GM18526 (cell line): ENCODE measurements around the gene RTKN.

Experiments used
- POLR2A ChIP-seq: IDR thresholded peaks from 3 replicates; pipeline ENCODE4 v1.6.1; 2011; ENCODE audit not compliant: insufficient read length; ENCODE audit errors: extremely low read depth

Gene RTKN

GRCh38 chr2:74441690-74442482 lies at the start of gene RTKN:
Gene RTKN (minus strand): TSS chr2:74441937. CDS start chr2:74441816, 121 bp downstream.
- peak; percentile 36 for TF ChIP-seq POLR2A

GRCh38 chr2:74489906-74490305 lies 48.2 kb upstream of the RTKN start:
- no peak for TF ChIP-seq POLR2A

- TF ChIP-seq POLR2A: no peak
Observed at GRCh38 chr2:74488643-74489481, 47.1 kb upstream of the RTKN start.

- no peak for TF ChIP-seq POLR2A
Observed at GRCh38 chr2:74486141-74486540, 44.4 kb upstream of the RTKN start.

- peak; percentile 79 for TF ChIP-seq POLR2A
Observed at GRCh38 chr2:74482801-74483674, 41.3 kb upstream of the RTKN start, which contains the start of the genes CCDC142 and TTC31. Gene CCDC142 (minus strand): TSS chr2:74482998. CDS start chr2:74482837, 161 bp downstream. Gene TTC31 (plus strand): TSS chr2:74483081. CDS start chr2:74483096, 15 bp downstream.

GRCh38 chr2:74481961-74482800 lies 40.4 kb upstream of the RTKN start:
- TF ChIP-seq POLR2A: no peak

- no peak for TF ChIP-seq POLR2A
Observed at GRCh38 chr2:74481431-74481830, 39.7 kb upstream of the RTKN start.

GRCh38 chr2:74474899-74475298 lies 33.2 kb upstream of the RTKN start:
- no peak for TF ChIP-seq POLR2A

GRCh38 chr2:74474481-74474880 lies 32.7 kb upstream of the RTKN start:
- TF ChIP-seq POLR2A: no peak

- TF ChIP-seq POLR2A: no peak
Observed at GRCh38 chr2:74472945-74473258, 31.2 kb upstream of the RTKN start.

GRCh38 chr2:74472086-74472944 lies 30.6 kb upstream of the RTKN start, which contains the start of gene MRPL53:
Gene MRPL53 (minus strand): TSS chr2:74472680. CDS start chr2:74472660, 20 bp downstream.
- TF ChIP-seq POLR2A: peak; percentile 91

GRCh38 chr2:74471332-74472065 lies 29.8 kb upstream of the RTKN start:
- TF ChIP-seq POLR2A: no peak

- no peak for TF ChIP-seq POLR2A
Observed at GRCh38 chr2:74464406-74464805, 22.7 kb upstream of the RTKN start.

- TF ChIP-seq POLR2A: no peak
Observed at GRCh38 chr2:74462786-74463105, 21.0 kb upstream of the RTKN start.
